Cardiac muscle cell (in vitro differentiated cells and primary cell): ENCODE data around the gene MESD. TPM values are rescaled to one million over a fixed set of nuclear protein-coding genes. Genes with fewer than 3 reads are reported as not detected.
"Not testable (repeated sequence)": the region's sequence is repeated elsewhere in the genome, so short reads cannot be mapped to it uniquely, and the experiment has no call there.

ENCODE experiments used
- DNase-seq, 2 donors: peaks; one replicate each; pipeline versions ENCODE4 v3.0.0 to v3.0.0-alpha.2; 2010 to 2017; ENCODE audit warnings: low read depth in 1 of 2, low spot score in 1 of 2
- H3K27ac ChIP-seq: fragments of 200-600 bp; sonication (generic); 2 replicates; pipeline ENCODE4 v1.5.1; 2016
- H3K27me3 ChIP-seq: fragments of 200-600 bp; sonication (generic); 2 replicates; pipeline ENCODE4 v1.6.0; 2016; ENCODE audit warnings: control low read depth
- H3K36me3 ChIP-seq: fragments of 200-600 bp; sonication (generic); 2 replicates; pipeline ENCODE4 v1.5.1; 2016; ENCODE audit warnings: control low read depth
- H3K4me1 ChIP-seq: fragments of 200-600 bp; sonication (generic); 2 replicates; pipeline ENCODE4 v1.8.1; 2017; ENCODE audit warnings: low read depth, mild to moderate bottlenecking, mixed run types
- H3K4me3 ChIP-seq: fragments of 200-600 bp; sonication (generic); 2 replicates; pipeline ENCODE4 v1.5.1; 2016; ENCODE audit warnings: mild to moderate bottlenecking
- H3K9me3 ChIP-seq: fragments of 200-600 bp; sonication (generic); 2 replicates; pipeline ENCODE4 v1.5.1; 2017; ENCODE audit warnings: low read depth, mild to moderate bottlenecking, control low read depth
- polyA plus RNA-seq: library from polyadenylated mRNA; unstranded; fragments of >200 nt; fragmentation: Nextera tagmentation; extraction: Ambion mirVana; gene quantifications from 2 replicates; pipeline ENCODE4 v1.2.1, GENCODE V29; 2016
- total RNA-seq: library from RNA; depleted of rRNA; stranded (reverse); fragments of >200 nt; gene quantifications from 2 replicates; pipeline ENCODE4 v1.2.3, GENCODE V29; 2016
- TF ChIP-seq, protein P1 (sequence below): IDR thresholded peaks from 2 replicates; pipeline ENCODE4 v1.5.1; 2012; ENCODE audit warnings: low read depth, mild to moderate bottlenecking, low read length

Gene MESD
- total and polyA plus RNA-seq, 2 experiments from 2014 or later, result 20.1 to 35.8 TPM

DNA sequence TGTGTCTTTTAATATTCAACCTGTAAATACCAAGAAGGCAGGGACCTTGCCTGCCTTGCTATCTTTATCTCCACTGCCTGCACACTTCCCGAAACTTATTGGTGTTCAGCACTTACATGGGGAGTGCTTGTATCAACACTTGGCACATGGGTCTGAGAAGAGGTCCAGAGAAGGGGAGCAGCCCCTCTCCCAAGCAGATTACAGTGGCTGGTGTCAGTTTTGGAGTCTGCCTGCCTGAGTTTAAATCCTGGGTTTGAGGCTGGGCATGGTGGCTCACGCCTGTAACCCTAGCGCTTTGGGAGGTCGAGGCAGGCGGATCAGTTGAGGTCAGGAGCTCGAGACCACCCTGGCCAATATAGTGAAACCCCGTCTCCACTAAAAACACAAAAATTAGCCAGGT, 20.3 kb downstream of the MESD start:
- no peak overlapping the region for H3K4me3 ChIP-seq
- no peak for DNase-seq
- no peaks in the 10 kb centered on the region for H3K27me3 ChIP-seq
- no peaks in the 10 kb centered on the region for H3K9me3 ChIP-seq
- TF ChIP-seq, protein P1, sequence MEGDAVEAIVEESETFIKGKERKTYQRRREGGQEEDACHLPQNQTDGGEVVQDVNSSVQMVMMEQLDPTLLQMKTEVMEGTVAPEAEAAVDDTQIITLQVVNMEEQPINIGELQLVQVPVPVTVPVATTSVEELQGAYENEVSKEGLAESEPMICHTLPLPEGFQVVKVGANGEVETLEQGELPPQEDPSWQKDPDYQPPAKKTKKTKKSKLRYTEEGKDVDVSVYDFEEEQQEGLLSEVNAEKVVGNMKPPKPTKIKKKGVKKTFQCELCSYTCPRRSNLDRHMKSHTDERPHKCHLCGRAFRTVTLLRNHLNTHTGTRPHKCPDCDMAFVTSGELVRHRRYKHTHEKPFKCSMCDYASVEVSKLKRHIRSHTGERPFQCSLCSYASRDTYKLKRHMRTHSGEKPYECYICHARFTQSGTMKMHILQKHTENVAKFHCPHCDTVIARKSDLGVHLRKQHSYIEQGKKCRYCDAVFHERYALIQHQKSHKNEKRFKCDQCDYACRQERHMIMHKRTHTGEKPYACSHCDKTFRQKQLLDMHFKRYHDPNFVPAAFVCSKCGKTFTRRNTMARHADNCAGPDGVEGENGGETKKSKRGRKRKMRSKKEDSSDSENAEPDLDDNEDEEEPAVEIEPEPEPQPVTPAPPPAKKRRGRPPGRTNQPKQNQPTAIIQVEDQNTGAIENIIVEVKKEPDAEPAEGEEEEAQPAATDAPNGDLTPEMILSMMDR, result no peak
- peaks cover 3% of the 10 kb centered on the region for H3K4me1 ChIP-seq
- H3K27ac ChIP-seq, result no peak overlapping the region
- H3K36me3 ChIP-seq, result no peaks in the 10 kb centered on the region

DNA sequence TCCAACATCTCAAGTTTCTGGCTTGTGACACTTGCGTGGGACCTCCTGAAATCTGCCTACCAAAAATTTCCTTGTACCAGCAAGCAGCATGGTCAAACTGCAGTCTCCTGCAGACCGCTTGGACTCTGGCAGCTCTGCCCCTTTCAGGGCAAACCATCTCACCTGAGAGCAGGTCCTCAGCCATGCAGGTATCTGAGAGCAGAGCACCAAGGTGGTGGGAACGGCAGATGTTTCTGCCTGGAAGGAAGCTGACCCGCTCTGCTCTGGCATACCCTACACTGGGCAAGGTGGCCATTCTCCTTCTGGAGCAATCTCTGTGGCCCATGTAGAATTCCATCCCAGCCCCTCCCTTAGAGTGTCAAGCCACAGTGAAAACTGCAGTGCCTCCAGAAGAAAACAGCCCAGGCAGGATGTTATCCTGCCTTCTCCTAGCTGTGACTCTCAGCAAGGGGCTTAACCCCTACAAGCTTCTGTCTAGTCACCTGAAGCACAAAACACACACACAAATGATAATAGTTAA, 21.6 kb downstream of the MESD start:
- H3K9me3 ChIP-seq, result no peaks in the 10 kb centered on the region
- peaks cover 3% of the 10 kb centered on the region for H3K4me1 ChIP-seq
- TF ChIP-seq, protein P1, result no peak
- H3K36me3 ChIP-seq, result no peaks in the 10 kb centered on the region
- no peaks in the 10 kb centered on the region for H3K27me3 ChIP-seq
- H3K4me3 ChIP-seq, result no peak overlapping the region
- H3K27ac ChIP-seq, result no peak overlapping the region
- DNase-seq, result no peak

DNA sequence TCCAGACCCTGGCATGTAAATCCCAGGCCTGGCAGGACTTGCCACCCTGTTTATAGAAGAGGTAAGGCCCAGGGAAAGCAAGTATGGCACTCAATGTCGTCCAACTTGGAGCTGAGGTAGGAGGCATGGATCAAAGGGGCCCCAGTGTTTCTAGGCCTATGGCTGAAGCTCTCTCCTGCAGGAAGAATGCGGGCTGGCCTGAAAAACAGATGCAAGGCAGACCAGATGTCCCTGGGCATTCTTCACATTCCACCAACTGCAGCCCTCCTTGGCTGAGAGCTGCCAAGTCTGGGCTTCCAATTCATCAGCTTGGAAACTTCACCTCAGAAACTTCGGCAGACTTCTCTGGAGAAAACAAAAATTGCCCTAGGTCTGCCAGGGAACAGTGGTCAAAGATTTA, 22.2 kb downstream of the MESD start:
- Histone ChIP-seq H3K27ac (no peak overlapping the region), H3K4me3 (no peak overlapping the region), H3K36me3 (no peaks in the 10 kb centered on the region), H3K4me1 (peaks cover 3% of the 10 kb centered on the region), H3K27me3 (no peaks in the 10 kb centered on the region), H3K9me3 (no peaks in the 10 kb centered on the region)
- peak; percentile 76 to 85 for DNase-seq
- TF ChIP-seq, protein P1, result no peak

DNA sequence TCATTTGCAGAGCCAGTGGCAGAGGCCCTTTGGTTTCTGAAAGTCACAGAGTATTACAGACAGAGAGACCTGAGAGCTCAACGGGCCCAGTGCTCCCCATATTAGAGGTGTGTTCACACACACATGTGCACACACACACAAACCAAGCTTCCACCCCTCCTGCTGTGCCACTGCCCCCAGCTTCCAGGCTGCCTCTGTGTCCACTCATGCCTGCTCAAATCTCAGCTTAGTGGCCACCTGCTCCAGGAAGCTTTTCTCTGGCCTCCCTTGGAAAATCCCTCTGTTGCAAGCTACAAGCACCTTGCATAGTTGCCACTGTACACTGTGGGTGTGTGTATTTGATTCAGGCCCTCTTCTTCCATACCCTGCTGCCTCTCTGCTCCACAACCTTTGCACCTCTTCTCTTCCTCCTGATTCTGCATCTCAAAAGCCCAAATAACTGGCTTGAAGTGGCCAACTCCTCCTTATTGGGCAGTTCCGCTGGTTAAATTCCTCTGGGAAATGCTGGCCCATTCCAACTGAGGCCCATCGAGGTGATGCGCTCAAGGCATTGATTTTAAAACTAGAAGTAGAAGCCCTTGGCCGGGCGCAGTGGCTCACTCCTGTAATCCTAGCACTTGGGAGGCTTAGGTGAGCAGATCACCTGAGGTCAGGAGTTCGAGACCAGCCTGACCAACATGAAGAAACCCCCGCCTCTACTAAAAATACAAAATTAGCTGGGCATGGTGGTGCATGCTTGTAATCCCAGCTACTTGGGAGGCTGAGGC, 23.0 kb downstream of the MESD start:
- H3K4me3 ChIP-seq, result no peak overlapping the region
- no peaks in the 10 kb centered on the region for H3K27me3 ChIP-seq
- no peak for DNase-seq
- TF ChIP-seq, protein P1, result no peak
- H3K36me3 ChIP-seq, result no peaks in the 10 kb centered on the region
- no peaks in the 10 kb centered on the region for H3K9me3 ChIP-seq
- H3K27ac ChIP-seq, result no peak overlapping the region
- peaks cover 3% of the 10 kb centered on the region for H3K4me1 ChIP-seq

DNA sequence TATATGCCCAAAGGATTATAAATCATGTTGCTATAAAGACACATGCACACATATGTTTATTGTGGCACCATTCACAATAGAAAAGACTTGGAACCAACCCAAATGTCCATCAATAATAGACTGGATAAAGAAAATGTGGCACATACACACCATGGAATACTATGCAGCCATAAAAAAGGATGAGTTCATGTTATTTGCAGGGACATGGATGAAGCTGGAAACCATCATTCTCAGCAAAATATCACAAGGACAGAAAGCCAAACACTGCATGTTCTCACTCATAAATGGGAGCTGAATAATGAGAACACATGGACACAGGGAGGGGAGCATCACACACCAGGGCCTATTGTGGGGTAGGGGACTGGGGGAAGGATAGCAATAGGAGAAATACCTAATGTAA, 24.2 kb downstream of the MESD start:
- H3K27ac ChIP-seq, H3K4me3 ChIP-seq, H3K4me1 ChIP-seq, DNase-seq, H3K9me3 ChIP-seq, H3K36me3 ChIP-seq, H3K27me3 ChIP-seq: not testable (repeated sequence)

DNA sequence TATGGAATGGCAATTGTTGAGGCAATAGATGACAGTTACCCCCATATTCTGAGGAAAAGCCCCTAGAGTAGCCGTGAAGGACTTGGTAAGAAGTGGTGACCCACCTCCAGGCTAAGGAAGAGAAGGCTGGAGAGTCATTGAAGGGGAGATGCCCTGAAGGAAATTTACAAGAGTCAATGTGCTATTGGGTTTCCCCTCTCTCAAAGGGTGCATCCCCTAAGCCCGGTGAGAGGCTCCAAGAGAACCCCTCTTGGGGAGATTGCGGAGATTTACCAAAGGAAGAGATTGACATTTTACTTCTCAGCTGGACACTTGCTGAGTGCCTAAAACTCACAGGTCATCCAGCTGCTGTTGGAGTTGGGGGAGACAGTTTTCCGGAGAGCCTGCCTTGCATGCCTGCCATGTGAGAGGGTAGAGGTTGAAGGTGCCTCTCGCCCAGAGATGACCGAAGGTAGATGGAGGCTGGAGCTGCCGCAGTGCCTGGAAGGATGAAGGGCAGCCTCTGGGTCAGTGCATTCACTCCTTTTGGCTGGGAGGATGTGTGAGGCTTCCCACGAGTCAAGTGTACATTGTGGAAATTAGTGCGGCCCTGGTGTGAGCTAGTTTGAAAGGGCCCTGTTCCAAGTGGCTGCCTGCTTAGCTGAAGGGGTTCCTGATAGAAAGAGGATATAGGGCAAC, 30.7 kb downstream of the MESD start:
- DNase-seq, result no peak
- Histone ChIP-seq H3K27ac (no peak overlapping the region), H3K4me1 (no peaks in the 10 kb centered on the region), H3K27me3 (no peaks in the 10 kb centered on the region), H3K4me3 (no peak overlapping the region), H3K36me3 (no peaks in the 10 kb centered on the region), H3K9me3 (no peaks in the 10 kb centered on the region)
- TF ChIP-seq, protein P1, result no peak
